Heart left ventricle (tissue), 13 donors: ENCODE data around the gene OR51A7.

Source experiments
- CTCF ChIP-seq, 12 donors: fragments of 200-600 bp; sonication (generic) in 4 of 12; IDR thresholded peaks; one replicate each; pipeline versions ENCODE4 v1.5.0 to v1.8.0; 2018 to 2022; ENCODE audit warnings: antibody characterized with exemption in 12 of 12, mild to moderate bottlenecking in 5 of 12
- POLR2A ChIP-seq, 2 donors: fragments of 450-650 bp; IDR thresholded peaks; one replicate each; pipeline ENCODE4 v1.6.1; 2017; ENCODE audit warnings: antibody characterized with exemption in 2 of 2, mild to moderate bottlenecking in 2 of 2, moderate library complexity in 2 of 2
- donor health status: ischemic (EF 13 %, LVEDD 7.1; RV severe dilation, severe dysfunction).
- donor health status: DM: no; HTN: yes; CAD: no.
- donor health status: DM: no; HTN: no; CAD: no.
- donor health status: ischemic (EF 25% LVEDD 6.9; RV normal size, moderate dysfunction).
- donor health status: ischemic (EF 25% LVEDD 5.7; RV mildly dilated, moderate dysfunction).
- donor health status: ischemic (EF 35%, LVEDD 5.7; RV mildly dilated, moderate dysfunction).
- donor health status: nonischemic (EF 11% LVEDD 7.7; RV severe dilation, severe dysfunction).
- donor health status: DM: yes; HTN: yes; CAD: no.
- donor health status: PGD.
- donor health status: ischemic (EF 29% LVEDD 5.4; RV normal size, mild dysfunction).
- donor health status: nonischemic (EF 23%, LVEDD 6.1; RV moderate dilation, normal function).

- no peak for TF ChIP-seq CTCF (IDR thresholded peaks at IDR 0.05)
- no peak for TF ChIP-seq POLR2A (IDR thresholded peaks at IDR 0.05)
Measured at GRCh38 chr11:4922304-4922703, 18.7 kb downstream of the OR51A7 start.
